Panc1 (cell line): ENCODE measurements around the gene KRT16. TPM values are rescaled to one million over a fixed set of nuclear protein-coding genes. Genes with fewer than 3 reads are reported as not detected.

Experiments used
- ATAC-seq: fragments of 200-7000 bp; cut with Tn5 transposase; 2 replicates; pipeline ENCODE4 v1.9.1; 2020; ENCODE audit warnings: mild to moderate bottlenecking, moderate library complexity
- BruUV-seq: library from RNA; stranded (reverse); fragments of 400-500 nt; replicated peaks from 2 replicates; lab custom pipeline; 2021; lab: Mats Ljungman, UMichigan
- CTCF ChIA-PET: fragments of 300-600 bp; sonication (Branson Sonifier 250); formaldehyde crosslinking; loops from one replicate; lab custom pipeline; 2022; ENCODE audit warnings: antibody characterized with exemption; lab: Charles Lee
- POLR2A ChIA-PET: fragments of 300-600 bp; sonication (Branson Sonifier 250); formaldehyde crosslinking; loops from one replicate; lab custom pipeline; 2022; ENCODE audit warnings: antibody characterized with exemption; lab: Charles Lee
- DNase-seq: peaks from one replicate; pipeline ENCODE4 v3.0.0-alpha.2; 2010; ENCODE audit warnings: low read depth, low spot score
- H3K27ac ChIP-seq: 2 replicates; pipeline ENCODE4 v1.5.1; 2011; ENCODE audit warnings: mild to moderate bottlenecking, low read length, inconsistent platforms
- H3K27me3 ChIP-seq: fragments of 200-500 bp; sonication (Bioruptor generic); 2 replicates; pipeline ENCODE4 v1.6.0; 2014; ENCODE audit warnings: low read length, inconsistent platforms; ENCODE audit not compliant: control insufficient read depth, insufficient read depth
- H3K36me3 ChIP-seq: fragments of 200-500 bp; sonication (Bioruptor generic); 2 replicates; pipeline ENCODE4 v1.5.1; 2014; ENCODE audit warnings: inconsistent platforms, mild to moderate bottlenecking, low read length, moderate library complexity; ENCODE audit not compliant: control insufficient read depth, insufficient read depth
- H3K4me1 ChIP-seq: 2 replicates; pipeline ENCODE4 v1.5.1; 2011; ENCODE audit warnings: inconsistent platforms, mild to moderate bottlenecking, low read length, moderate library complexity; ENCODE audit not compliant: control insufficient read depth, insufficient read depth
- H3K4me3 ChIP-seq, 2 experiments: 2 replicates each; pipeline ENCODE4 v1.5.1; 2011 to 2012; ENCODE audit warnings: low read depth in 2 of 2, low read length in 2 of 2, mild to moderate bottlenecking in 2 of 2, inconsistent platforms in 1 of 2, moderate library complexity in 1 of 2
- H3K9me3 ChIP-seq: fragments of 200-500 bp; sonication (Bioruptor generic); 2 replicates; pipeline ENCODE4 v1.5.1; 2014; ENCODE audit warnings: low read depth, mild to moderate bottlenecking, inconsistent platforms, low read length, moderate library complexity; ENCODE audit not compliant: control insufficient read depth, insufficient read depth
- POLR2AphosphoS5 ChIP-seq: IDR thresholded peaks from 2 replicates; pipeline ENCODE4 v1.6.1; 2012; ENCODE audit warnings: mild to moderate bottlenecking, low read depth, low read length, moderate library complexity
- SIN3A ChIP-seq: IDR thresholded peaks from 2 replicates; pipeline ENCODE4 v1.6.1; 2012; ENCODE audit warnings: low read depth, mild to moderate bottlenecking, low read length, moderate library complexity, borderline replicate concordance; ENCODE audit not compliant: insufficient read depth
- TCF7L2 ChIP-seq: IDR thresholded peaks from 2 replicates; pipeline ENCODE4 v1.6.1; 2011; ENCODE audit warnings: mild to moderate bottlenecking, low read depth, low read length, inconsistent platforms
- in situ Hi-C: cut with HindIII; loops from 2 replicates; pipeline ENCODE4 v1.10.0; 2016; ENCODE audit warnings: low sequenced_read_pairs, low pct_unique_long_range_greater_than_20kb
- intact Hi-C: fragments of 100-400 bp; cut with micrococcal nuclease; formaldehyde crosslinking; loops from one replicate; pipeline ENCODE4 v1.10.0; 2022; ENCODE audit not compliant: unreplicated experiment
- total RNA-seq: library from RNA; stranded (reverse); gene quantifications from one replicate; pipeline ENCODE4 v1.2.1, GENCODE V29; 2021; ENCODE audit not compliant: unreplicated experiment
- TF ChIP-seq, protein P1 (sequence below), 2 experiments: IDR thresholded peaks; 2 replicates each; pipeline ENCODE4 v1.6.1; 2011 to 2012; ENCODE audit warnings: low read depth in 2 of 2, control low read depth in 1 of 2, low read length in 1 of 2, mild to moderate bottlenecking in 1 of 2, moderate library complexity in 1 of 2; ENCODE audit not compliant: insufficient read depth in 1 of 2
- TF ChIP-seq, protein P2 (sequence below): fragments of 450-650 bp; IDR thresholded peaks from 2 replicates; pipeline ENCODE4 v1.5.1; 2017; ENCODE audit warnings: mild to moderate bottlenecking

Gene KRT16
- total RNA-seq, 1 experiment from 2014 or later, result 1.6 TPM

DNA sequence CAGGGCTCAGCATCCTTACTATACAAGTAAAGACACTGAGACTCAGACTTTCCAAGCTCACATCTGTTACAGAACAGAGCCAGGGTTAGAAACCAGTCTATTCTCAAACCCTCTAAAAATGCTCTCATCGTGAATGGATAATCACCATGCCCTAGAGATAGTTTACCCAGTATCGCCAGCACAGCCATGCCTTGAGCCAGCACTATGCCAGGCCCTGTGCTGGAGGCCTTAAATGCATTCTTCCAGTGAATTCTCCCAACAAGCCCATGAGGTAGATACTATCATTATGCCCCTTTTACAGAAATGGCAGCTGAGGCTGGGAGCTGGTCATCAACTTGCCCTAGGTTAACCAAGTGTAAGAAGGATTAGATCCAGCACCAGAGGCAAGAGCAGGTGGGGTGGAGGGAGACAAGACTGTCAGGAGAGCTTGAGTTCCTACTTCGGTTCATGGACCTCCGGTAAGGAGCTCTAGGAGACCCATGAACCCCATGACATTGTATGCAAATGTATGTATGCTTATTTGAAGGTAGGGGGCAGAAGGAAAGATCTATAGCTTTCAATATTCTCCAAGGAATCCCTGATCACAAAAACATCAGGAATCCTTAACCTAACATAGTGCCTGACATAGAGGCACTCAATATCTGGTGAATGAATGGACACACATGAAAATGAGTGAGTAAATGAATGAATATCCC, 31.1 kb downstream of the KRT16 start:
- ATAC-seq, result no peak
- Histone ChIP-seq H3K9me3 (no peaks in the 10 kb centered on the region), H3K27me3 (no peaks in the 10 kb centered on the region), H3K36me3 (no peaks in the 10 kb centered on the region), H3K4me1 (peaks cover 9% of the 10 kb centered on the region; the same call in 1 of the 2 replicates), H3K4me3 (no peak overlapping the region), H3K27ac (no peak overlapping the region)
- in situ Hi-C loops, result no loop called here
- no peak for DNase-seq
- TF ChIP-seq TCF7L2 (no peak), POLR2AphosphoS5 (no peak), SIN3A (no peak)
- TF ChIP-seq, protein P1, sequence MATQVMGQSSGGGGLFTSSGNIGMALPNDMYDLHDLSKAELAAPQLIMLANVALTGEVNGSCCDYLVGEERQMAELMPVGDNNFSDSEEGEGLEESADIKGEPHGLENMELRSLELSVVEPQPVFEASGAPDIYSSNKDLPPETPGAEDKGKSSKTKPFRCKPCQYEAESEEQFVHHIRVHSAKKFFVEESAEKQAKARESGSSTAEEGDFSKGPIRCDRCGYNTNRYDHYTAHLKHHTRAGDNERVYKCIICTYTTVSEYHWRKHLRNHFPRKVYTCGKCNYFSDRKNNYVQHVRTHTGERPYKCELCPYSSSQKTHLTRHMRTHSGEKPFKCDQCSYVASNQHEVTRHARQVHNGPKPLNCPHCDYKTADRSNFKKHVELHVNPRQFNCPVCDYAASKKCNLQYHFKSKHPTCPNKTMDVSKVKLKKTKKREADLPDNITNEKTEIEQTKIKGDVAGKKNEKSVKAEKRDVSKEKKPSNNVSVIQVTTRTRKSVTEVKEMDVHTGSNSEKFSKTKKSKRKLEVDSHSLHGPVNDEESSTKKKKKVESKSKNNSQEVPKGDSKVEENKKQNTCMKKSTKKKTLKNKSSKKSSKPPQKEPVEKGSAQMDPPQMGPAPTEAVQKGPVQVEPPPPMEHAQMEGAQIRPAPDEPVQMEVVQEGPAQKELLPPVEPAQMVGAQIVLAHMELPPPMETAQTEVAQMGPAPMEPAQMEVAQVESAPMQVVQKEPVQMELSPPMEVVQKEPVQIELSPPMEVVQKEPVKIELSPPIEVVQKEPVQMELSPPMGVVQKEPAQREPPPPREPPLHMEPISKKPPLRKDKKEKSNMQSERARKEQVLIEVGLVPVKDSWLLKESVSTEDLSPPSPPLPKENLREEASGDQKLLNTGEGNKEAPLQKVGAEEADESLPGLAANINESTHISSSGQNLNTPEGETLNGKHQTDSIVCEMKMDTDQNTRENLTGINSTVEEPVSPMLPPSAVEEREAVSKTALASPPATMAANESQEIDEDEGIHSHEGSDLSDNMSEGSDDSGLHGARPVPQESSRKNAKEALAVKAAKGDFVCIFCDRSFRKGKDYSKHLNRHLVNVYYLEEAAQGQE (IDR thresholded peaks at IDR 0.05; ENCODE audit: insufficient read depth in 1 of 2, low read depth in 2 of 2, low read length in 1 of 2), result no peak
- TF ChIP-seq, protein P2, sequence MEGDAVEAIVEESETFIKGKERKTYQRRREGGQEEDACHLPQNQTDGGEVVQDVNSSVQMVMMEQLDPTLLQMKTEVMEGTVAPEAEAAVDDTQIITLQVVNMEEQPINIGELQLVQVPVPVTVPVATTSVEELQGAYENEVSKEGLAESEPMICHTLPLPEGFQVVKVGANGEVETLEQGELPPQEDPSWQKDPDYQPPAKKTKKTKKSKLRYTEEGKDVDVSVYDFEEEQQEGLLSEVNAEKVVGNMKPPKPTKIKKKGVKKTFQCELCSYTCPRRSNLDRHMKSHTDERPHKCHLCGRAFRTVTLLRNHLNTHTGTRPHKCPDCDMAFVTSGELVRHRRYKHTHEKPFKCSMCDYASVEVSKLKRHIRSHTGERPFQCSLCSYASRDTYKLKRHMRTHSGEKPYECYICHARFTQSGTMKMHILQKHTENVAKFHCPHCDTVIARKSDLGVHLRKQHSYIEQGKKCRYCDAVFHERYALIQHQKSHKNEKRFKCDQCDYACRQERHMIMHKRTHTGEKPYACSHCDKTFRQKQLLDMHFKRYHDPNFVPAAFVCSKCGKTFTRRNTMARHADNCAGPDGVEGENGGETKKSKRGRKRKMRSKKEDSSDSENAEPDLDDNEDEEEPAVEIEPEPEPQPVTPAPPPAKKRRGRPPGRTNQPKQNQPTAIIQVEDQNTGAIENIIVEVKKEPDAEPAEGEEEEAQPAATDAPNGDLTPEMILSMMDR, result no peak
- POLR2A ChIA-PET, result no interaction called here
- CTCF ChIA-PET, result interaction anchor here (1.1 to 1.9 kb wide), 2 partner anchors 45 to 67 kb away, joined by 3 to 9 read pairs; no protein-coding TSS in a partner anchor
- BruUV-seq, result no TSS peak
- intact Hi-C loops, result no loop called here

DNA sequence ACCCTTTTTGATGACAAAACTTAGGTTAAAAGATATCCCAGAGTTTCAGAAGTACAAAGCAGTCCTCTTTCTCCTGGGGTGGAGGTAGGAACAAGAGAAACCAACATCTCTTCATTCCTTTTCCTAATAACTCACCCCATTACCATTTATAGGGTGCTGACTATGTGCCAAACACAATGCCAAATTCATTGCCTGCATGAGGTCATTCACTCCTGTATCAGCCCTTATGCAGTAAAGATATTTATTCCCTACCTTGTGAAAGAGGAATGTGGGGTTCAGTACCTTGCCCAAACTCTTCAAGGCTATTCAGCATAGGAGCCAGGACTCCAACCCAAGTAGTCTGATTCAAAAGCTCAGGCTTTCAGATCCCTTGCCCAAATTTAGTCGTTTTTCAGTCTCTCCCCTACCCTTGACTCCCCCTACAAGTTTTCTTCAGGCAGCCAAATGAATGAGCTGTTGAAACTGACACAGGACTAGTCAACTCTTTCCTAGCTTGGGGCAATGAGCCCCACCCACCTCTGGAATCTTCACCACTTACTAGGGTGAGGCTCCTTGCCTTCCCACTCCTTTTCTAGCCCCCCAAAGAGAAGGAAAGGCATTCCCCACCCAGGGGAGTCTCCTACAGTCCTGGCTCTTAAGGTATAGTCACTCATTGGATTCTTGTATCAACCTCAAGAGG, 31.7 kb downstream of the KRT16 start:
- BruUV-seq, result no TSS peak
- ATAC-seq, result no peak
- POLR2A ChIA-PET, result no interaction called here
- no peak for DNase-seq
- in situ Hi-C loops, result no loop called here
- H3K36me3 ChIP-seq, result no peaks in the 10 kb centered on the region
- H3K4me1 ChIP-seq, result peaks cover 9% of the 10 kb centered on the region; the same call in 1 of the 2 replicates
- no peaks in the 10 kb centered on the region for H3K9me3 ChIP-seq
- no peaks in the 10 kb centered on the region for H3K27me3 ChIP-seq
- CTCF ChIA-PET, result interaction anchor here (1.9 kb wide), 1 partner anchor 68 kb away, joined by 9 read pairs; no protein-coding TSS in a partner anchor
- intact Hi-C loops, result no loop called here
- H3K4me3 ChIP-seq, result no peak overlapping the region
- no peak overlapping the region; the same call in 1 of the 2 replicates for H3K27ac ChIP-seq
- TF ChIP-seq, protein P1 (IDR thresholded peaks at IDR 0.05; ENCODE audit: insufficient read depth in 1 of 2, low read depth in 2 of 2, low read length in 1 of 2), result no peak
- TF ChIP-seq TCF7L2 (no peak), POLR2AphosphoS5 (no peak), SIN3A (no peak)
- TF ChIP-seq, protein P2, result no peak
